OCI-LY1 (cell line): Measurements from ENCODE around the gene IRF8.
"Not testable (repeated sequence)": the region's sequence is repeated elsewhere in the genome, so short reads cannot be mapped to it uniquely, and the experiment has no call there.

ENCODE experiments used
- H2AFZ ChIP-seq: fragments of 200-600 bp; sonication (generic), shearing (Covaris generic); 2 replicates; pipeline ENCODE4 v1.6.0; 2014; ENCODE audit warnings: antibody characterized with exemption, mild to moderate bottlenecking, low read length
- H3F3A ChIP-seq: fragments of 200-600 bp; sonication (generic), shearing (Covaris generic); 2 replicates; pipeline ENCODE4 v1.6.0; 2014; ENCODE audit warnings: mild to moderate bottlenecking, antibody characterized with exemption, low read length, moderate library complexity; ENCODE audit not compliant: insufficient read depth
- H3K27ac ChIP-seq: fragments of 200-600 bp; sonication (generic); 2 replicates; pipeline ENCODE4 v1.5.1; 2014; ENCODE audit warnings: low read length, mixed run types, mild to moderate bottlenecking, low read depth; ENCODE audit not compliant: poor library complexity, severe bottlenecking
- H3K27me3 ChIP-seq: fragments of 200-600 bp; sonication (generic); 2 replicates; pipeline ENCODE4 v1.6.0; 2014; ENCODE audit warnings: antibody characterized with exemption, mild to moderate bottlenecking, low read length, moderate library complexity; ENCODE audit not compliant: insufficient read depth
- H3K36me3 ChIP-seq: fragments of 200-600 bp; sonication (generic); 2 replicates; pipeline ENCODE4 v1.6.1; 2014; ENCODE audit warnings: mild to moderate bottlenecking, antibody characterized with exemption, low read length, moderate library complexity, mixed read lengths; ENCODE audit not compliant: insufficient read depth
- H3K4me1 ChIP-seq: fragments of 200-600 bp; sonication (generic); 2 replicates; pipeline ENCODE4 v1.5.1; 2014; ENCODE audit warnings: mild to moderate bottlenecking, low read length, moderate library complexity; ENCODE audit not compliant: insufficient read depth, severe bottlenecking
- H3K4me2 ChIP-seq: fragments of 200-600 bp; sonication (generic), shearing (Covaris generic); 2 replicates; pipeline ENCODE4 v1.6.1; 2014; ENCODE audit warnings: low read length
- H3K4me3 ChIP-seq: fragments of 200-600 bp; sonication (generic); 2 replicates; pipeline ENCODE4 v1.5.1; 2014; ENCODE audit warnings: low read length, low read depth, mild to moderate bottlenecking, mixed read lengths; ENCODE audit not compliant: poor library complexity, severe bottlenecking
- H3K79me2 ChIP-seq: fragments of 200-600 bp; shearing (Covaris generic); 2 replicates; pipeline ENCODE4 v1.6.1; 2016; ENCODE audit warnings: mixed run types, low read length, mixed read lengths; ENCODE audit not compliant: insufficient read depth
- H3K9ac ChIP-seq: fragments of 200-600 bp; sonication (generic), shearing (Covaris generic); 2 replicates; pipeline ENCODE4 v1.6.1; 2014; ENCODE audit warnings: mild to moderate bottlenecking, low read length, mixed read lengths
- H3K9me2 ChIP-seq: fragments of 200-600 bp; sonication (generic), shearing (Covaris generic); 2 replicates; pipeline ENCODE4 v1.6.1; 2014; ENCODE audit warnings: low read depth, mild to moderate bottlenecking, low read length, mixed read lengths
- H3K9me3 ChIP-seq: fragments of 200-600 bp; shearing (Covaris generic); 2 replicates; pipeline ENCODE4 v1.6.1; 2014; ENCODE audit warnings: low read length, mixed read lengths
- H4K20me1 ChIP-seq: fragments of 200-600 bp; sonication (generic), shearing (Covaris generic); 2 replicates; pipeline ENCODE4 v1.6.0; 2016; ENCODE audit warnings: mild to moderate bottlenecking, low read length; ENCODE audit not compliant: insufficient read depth
- EZH2 ChIP-seq: fragments of 200-600 bp; sonication (generic), shearing (Covaris generic); IDR thresholded peaks from 2 replicates; pipeline ENCODE4 v1.8.0; 2017; ENCODE audit warnings: borderline replicate concordance, mixed run types, mild to moderate bottlenecking, antibody characterized with exemption, low read length, moderate library complexity, mixed read lengths
- TF ChIP-seq, protein P1 (sequence below): fragments of 200-600 bp; sonication (generic), shearing (Covaris generic); IDR thresholded peaks from 2 replicates; pipeline ENCODE4 v1.5.1; 2017; ENCODE audit warnings: mild to moderate bottlenecking, antibody characterized with exemption, low read length, moderate library complexity, mixed read lengths

The IRF8 gene

DNA sequence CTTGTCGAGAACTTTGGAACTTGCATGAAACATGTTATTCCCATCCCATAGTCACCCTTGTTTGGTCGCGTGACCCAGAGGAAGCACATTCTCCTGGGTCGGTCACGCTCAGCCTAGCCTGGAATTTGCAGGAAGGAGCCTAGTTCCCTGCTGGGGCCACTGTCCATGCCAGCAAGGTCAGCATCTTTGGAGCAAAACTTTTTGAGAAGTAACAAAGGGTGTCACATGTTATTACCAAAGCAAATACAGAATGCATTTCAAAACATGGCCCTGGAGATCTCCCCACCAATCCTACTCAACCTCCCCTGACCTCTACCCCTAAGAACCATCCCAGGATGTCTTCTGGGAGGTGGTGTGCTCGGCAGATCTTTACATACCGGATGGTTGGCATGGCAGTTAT lies 26.2 kb upstream of the IRF8 start:
- no peak overlapping the region for H2AFZ ChIP-seq
- H4K20me1 ChIP-seq = no peaks in the 10 kb centered on the region
- TF ChIP-seq, protein P1, sequence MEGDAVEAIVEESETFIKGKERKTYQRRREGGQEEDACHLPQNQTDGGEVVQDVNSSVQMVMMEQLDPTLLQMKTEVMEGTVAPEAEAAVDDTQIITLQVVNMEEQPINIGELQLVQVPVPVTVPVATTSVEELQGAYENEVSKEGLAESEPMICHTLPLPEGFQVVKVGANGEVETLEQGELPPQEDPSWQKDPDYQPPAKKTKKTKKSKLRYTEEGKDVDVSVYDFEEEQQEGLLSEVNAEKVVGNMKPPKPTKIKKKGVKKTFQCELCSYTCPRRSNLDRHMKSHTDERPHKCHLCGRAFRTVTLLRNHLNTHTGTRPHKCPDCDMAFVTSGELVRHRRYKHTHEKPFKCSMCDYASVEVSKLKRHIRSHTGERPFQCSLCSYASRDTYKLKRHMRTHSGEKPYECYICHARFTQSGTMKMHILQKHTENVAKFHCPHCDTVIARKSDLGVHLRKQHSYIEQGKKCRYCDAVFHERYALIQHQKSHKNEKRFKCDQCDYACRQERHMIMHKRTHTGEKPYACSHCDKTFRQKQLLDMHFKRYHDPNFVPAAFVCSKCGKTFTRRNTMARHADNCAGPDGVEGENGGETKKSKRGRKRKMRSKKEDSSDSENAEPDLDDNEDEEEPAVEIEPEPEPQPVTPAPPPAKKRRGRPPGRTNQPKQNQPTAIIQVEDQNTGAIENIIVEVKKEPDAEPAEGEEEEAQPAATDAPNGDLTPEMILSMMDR = no peak
- H3K9me2 ChIP-seq = no peaks in the 10 kb centered on the region
- no peak overlapping the region for H3K4me2 ChIP-seq
- no peak overlapping the region for H3K27ac ChIP-seq
- no peaks in the 10 kb centered on the region for H3K9me3 ChIP-seq
- H3K79me2 ChIP-seq = no peaks in the 10 kb centered on the region
- H3F3A ChIP-seq = no peaks in the 10 kb centered on the region
- peaks cover 3% of the 10 kb centered on the region for H3K4me1 ChIP-seq
- no peaks in the 10 kb centered on the region for H3K36me3 ChIP-seq
- H3K4me3 ChIP-seq = no peak overlapping the region
- no peak overlapping the region for H3K9ac ChIP-seq
- H3K27me3 ChIP-seq = peaks cover 8% of the 10 kb centered on the region

DNA sequence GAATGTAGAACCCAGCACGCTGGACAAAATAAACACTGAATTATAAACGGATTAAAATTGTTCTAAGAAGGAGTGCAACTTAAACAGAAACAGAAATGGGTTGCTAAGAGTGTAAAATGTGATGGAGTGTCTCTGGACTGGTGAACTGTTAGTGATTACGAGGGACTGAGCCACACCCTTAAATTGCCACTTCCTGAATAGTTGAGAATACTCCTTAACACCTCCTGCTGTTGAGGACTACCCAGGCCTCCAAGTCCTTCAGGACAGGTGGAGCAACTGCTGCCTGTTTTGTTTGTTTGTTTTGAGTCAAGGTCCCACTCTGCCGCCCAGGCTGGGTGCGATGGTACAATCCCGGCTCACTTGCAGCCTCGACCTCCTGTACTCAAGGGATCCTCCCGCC lies 25.8 kb upstream of the IRF8 start:
- no peaks in the 10 kb centered on the region for H4K20me1 ChIP-seq
- no peaks in the 10 kb centered on the region for H3K36me3 ChIP-seq
- no peaks in the 10 kb centered on the region for H3K9me2 ChIP-seq
- H3K4me2 ChIP-seq = no peak overlapping the region
- peaks cover 3% of the 10 kb centered on the region for H3K4me1 ChIP-seq
- no peak overlapping the region for H3K4me3 ChIP-seq
- no peaks in the 10 kb centered on the region for H3F3A ChIP-seq
- H3K9me3 ChIP-seq = no peaks in the 10 kb centered on the region
- H3K79me2 ChIP-seq = no peaks in the 10 kb centered on the region
- H3K27me3 ChIP-seq = peaks cover 8% of the 10 kb centered on the region
- no peak overlapping the region for H3K9ac ChIP-seq
- no peak overlapping the region for H2AFZ ChIP-seq
- TF ChIP-seq, protein P1 = no peak
- no peak for TF ChIP-seq EZH2
- H3K27ac ChIP-seq = no peak overlapping the region

DNA sequence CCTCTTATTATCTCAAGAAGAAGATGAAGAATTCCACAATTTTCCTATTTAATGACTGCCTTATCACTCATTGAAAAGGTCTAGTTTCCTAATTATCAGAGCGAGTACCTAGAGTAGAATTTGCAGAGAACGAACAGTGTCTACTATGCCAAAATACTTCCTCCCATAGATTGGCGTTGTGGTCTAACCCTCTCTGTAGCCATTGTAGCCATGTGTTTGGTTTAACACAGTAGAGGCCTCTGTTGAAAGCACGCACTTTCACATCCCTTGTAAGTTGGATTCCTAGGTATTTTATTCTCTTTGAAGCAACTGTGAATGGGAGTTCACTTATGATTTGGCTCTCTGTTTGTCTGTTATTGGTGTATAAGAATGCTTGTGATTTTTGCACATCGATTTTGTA lies 24.9 kb upstream of the IRF8 start:
- not testable (repeated sequence) for H2AFZ ChIP-seq, H3F3A ChIP-seq, H3K79me2 ChIP-seq, H3K4me3 ChIP-seq, H3K27me3 ChIP-seq, H3K9ac ChIP-seq, H3K4me1 ChIP-seq, H3K9me3 ChIP-seq, H3K9me2 ChIP-seq, H3K27ac ChIP-seq, H4K20me1 ChIP-seq, H3K36me3 ChIP-seq, H3K4me2 ChIP-seq

DNA sequence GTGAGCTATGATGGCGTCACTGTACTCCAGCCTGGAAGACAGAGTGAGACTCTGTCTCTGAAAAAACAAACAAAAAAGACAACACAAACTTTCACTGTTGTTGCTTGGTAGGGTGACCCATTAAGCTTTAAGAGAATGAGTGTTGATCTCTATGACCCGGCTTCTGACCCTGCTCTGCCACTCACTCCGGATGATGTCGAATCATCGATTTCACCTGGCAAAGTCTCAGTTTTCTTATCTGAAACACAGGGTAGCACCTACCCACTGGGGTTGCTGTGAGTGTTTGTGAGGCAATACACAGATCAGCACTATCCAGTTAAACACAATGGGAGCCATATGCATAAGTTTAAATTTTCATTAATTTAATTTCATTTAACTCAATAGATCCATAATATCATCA lies 20.6 kb upstream of the IRF8 start:
- Histone ChIP-seq H2AFZ (no peak overlapping the region), H3K36me3 (no peaks in the 10 kb centered on the region; the same call in 1 of the 2 replicates), H3K4me2 (no peak overlapping the region), H3K79me2 (no peaks in the 10 kb centered on the region), H3K9me2 (no peaks in the 10 kb centered on the region), H3K9me3 (no peaks in the 10 kb centered on the region), H3K9ac (no peak overlapping the region), H3K4me1 (no peaks in the 10 kb centered on the region), H3K4me3 (no peak overlapping the region), H3K27me3 (no peaks in the 10 kb centered on the region), H4K20me1 (no peaks in the 10 kb centered on the region), H3K27ac (no peak overlapping the region), H3F3A (no peaks in the 10 kb centered on the region)
- TF ChIP-seq EZH2 = no peak
- TF ChIP-seq, protein P1 = no peak
